NCI-H146 treated with DMSO at 0.1 percent for 48 hours (cell line): Measurements from ENCODE around the gene OGDH.
"Not testable (repeated sequence)": the region's sequence is repeated elsewhere in the genome, so short reads cannot be mapped to it uniquely, and the experiment has no call there.

Experiments
- DNase-seq: peaks from one replicate; lab custom pipeline; 2025; ENCODE audit not compliant: unreplicated experiment; lab: John Stamatoyannopoulos, UW

The OGDH gene

DNA sequence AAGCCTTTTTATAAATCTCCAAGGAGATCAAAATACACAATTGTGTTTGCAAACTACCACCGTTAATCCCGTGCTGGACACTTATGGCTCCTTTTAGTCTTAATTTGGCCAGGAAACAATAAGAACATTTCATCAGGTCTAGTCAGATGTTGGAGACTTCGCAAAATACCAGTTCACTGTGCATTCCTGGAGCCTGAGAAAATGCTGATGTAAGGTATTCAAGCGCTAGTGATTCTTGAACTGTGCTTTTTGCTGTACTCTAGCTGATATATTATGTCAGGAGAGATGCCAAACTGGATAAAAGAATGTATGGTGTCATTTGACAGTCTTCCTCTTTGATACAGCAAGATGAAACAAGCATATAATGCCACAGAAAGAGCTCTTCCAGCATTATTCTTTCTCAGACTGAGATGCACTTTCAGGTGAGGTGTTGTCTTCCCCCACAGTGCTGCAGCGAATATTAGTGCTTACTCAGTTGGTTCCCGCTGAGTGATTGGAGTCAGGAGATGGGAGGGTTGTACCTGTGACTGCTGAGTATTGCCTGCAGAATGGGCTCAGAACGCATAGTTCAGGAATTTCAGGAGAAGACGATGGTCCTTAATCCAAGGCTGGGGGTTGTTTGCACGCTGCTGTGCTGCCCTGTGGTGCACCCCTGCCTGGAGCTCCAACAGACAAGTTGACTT is 59.2 kb downstream of the OGDH start:
- no peak for DNase-seq

DNA sequence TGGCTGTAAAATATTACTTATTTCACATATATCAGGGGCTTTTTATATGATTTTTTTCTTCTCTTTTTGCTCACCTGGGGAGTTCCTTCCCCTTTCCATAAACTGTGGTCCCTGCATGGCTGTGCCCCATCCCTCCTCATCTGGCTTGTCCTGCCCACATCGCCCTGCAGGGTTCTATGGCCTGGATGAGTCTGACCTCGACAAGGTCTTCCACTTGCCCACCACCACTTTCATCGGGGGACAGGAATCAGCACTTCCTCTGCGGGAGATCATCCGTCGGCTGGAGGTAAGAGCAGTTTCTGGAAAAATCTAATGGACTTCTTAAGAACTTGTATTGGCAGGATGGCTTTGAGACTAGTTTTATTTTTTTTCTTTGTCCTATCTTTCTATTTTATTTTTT is 60.1 kb downstream of the OGDH start:
- no peak for DNase-seq

DNA sequence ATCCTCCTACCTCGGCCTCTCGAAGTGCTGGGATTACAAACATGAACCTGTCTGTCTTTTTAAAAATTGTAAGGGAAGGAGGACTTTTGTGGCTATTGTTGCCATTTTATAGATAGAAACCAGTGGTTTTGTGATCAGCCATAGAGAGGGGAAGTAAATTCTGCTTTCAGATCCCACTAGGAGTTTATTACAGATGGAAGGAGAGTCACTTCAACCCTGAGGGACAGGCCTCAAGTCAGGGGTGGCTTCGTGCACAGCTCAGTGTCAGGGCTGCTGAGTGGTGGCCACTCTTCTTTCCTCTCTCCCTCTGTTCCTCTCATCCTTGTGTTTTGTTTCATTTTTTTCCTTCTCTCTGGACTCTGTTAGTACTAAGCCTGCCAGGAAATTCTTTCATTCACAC is 60.8 kb downstream of the OGDH start:
- no peak for DNase-seq

DNA sequence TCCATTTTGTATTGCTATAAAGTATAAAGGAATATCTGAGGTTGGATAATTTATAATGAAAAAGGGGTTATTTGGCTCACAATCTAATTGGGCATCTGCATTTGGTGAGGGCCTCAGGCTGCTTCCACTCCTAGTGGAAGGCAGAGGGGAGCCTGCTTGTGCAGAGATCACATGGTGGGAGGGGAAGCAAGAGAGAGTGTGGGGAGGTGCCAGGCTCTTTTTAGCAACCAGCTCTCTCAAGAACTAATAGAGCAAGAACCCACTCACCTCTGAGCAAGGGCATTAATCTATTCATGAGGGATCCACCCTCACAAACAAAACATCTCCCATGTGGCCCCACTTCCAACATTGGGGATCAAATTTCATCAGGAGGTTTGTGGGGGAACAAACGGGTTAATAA is 64.6 kb downstream of the OGDH start:
- no peak for DNase-seq

DNA sequence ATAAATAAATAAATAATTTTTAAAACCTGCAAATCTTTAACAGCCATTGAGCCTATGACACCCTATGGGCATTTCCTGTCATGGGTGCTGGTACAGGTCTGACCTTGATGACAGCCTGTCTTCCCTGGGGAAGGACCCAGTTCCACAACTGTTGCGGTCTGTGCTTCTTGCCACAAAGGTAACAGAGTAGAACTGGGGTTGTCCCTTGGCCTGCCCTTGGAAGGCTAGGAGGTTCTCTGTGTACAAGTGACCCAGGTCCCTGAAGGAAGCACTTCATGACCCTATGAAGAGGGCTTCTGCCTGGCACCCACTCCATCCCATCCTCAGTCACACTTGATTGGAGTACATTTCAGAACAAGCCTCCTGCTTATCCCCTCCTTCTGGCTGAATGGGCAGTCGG is 66.9 kb downstream of the OGDH start:
- DNase-seq, result no peak

DNA sequence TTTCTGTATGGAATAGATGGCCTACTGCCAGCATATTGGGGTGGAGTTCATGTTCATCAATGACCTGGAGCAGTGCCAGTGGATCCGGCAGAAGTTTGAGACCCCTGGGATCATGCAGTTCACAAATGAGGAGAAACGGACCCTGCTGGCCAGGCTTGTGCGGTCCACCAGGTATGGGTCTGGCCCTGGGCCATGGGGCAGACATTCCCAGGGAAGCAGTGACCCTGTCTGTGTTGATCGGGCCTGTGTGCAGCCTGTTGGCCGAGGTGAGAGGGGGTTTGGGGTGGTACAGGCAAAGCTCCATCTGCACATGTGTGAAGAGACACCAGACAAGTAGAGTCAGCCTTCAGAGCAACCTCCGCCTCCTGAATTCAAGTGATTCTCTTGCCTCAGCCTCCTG is 67.3 kb downstream of the OGDH start:
- DNase-seq, result no peak

DNA sequence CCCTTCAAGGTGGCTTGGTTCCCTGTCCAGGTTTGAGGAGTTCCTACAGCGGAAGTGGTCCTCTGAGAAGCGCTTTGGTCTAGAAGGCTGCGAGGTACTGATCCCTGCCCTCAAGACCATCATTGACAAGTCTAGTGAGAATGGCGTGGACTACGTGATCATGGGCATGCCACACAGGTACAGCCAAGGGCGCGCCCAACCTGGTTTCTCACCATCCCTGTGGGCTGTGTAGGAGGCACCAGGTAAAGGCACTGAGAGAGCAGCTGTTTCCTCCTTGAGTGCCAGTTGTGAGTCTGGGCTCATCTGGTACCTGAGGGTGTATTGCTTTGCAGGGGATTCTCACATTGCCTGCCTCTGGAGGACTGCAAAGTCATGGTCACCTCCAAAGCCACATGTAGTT is 68.0 kb downstream of the OGDH start:
- no peak for DNase-seq

DNA sequence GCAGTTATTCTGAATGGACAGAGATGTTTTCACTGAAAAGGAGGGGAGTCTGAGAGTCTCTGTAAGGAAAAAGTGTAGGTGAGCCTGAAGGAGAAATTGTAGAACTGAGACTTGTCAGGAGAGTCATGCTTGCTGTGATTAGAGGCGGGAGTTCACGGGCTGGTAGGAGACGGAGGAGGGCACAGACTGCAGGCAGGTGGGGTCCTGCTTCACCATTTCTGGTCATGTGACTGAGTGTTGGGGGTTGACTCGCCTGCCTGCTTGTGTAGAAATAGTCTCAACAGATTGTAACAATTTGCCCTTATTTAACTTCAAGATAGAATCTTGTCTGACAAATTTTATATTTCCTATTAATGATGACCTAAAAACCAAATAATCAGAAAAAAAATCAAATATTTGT is 70.3 kb downstream of the OGDH start:
- no peak for DNase-seq

DNA sequence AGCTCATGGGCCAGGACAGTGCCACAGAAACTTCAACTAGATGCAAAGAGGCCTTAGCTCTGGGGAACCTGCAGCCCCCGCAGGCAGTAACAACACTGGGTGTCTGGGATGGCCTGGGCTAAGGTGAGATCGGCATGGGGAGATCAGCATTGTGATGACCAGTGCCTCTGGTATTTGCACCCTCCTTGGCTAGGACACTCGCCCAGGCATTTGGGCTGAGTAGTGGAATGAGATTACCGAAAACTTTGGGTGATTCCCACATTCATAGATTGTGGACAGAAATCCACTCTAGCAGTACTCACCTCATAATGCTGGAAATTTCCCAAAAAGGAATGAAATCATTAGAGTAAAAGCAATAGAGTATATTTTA is 71.7 kb downstream of the OGDH start:
- no peak for DNase-seq

DNA sequence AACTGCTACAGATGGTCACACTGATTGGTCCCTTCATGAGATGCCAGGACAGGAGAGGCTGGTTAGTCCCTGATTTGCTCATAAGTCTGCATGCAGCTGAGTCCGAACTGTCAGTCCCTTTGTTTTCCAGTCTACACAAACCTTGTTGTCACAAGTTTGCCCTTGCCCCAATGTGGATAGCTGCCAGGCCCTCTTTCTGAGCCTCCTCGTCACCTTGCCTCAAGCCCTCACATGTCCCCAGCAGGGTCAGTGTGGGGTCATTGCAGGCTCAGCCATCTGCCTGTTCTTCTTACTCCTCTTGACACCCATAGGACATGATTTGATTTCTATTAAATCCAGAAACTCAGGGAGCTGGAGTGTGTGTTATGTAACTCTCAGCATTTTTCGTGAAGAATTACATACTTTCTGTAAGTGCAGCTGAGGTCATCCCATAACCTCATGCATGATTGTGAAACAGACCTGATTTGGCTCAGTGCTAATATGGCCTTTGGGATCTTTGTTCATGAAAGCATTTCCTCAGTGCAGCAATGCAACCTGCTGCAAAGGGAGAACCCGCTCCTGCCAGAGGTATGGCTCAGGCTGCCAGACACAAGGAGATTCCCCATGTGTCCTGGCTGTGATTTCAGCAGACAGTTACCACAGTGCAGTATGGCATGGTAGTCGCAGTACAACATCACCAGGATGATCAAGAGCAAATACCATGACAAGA is 72.2 kb downstream of the OGDH start:
- no peak for DNase-seq

DNA sequence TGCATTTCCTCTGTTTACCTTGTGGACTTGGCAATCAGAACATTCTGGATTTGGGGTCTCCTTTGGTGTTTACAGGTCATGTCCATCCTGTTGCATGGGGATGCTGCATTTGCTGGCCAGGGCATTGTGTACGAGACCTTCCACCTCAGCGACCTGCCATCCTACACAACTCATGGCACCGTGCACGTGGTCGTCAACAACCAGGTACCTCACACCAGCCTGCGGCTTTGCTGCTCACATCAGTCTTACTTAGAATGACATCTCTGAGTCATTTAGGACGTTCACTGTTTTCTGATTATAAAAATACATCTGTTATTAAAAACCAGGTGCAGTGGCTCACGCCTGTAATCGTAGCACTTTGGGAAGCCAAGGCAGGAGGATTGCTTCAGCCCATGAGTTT is 75.2 kb downstream of the OGDH start:
- DNase-seq, result no peak

DNA sequence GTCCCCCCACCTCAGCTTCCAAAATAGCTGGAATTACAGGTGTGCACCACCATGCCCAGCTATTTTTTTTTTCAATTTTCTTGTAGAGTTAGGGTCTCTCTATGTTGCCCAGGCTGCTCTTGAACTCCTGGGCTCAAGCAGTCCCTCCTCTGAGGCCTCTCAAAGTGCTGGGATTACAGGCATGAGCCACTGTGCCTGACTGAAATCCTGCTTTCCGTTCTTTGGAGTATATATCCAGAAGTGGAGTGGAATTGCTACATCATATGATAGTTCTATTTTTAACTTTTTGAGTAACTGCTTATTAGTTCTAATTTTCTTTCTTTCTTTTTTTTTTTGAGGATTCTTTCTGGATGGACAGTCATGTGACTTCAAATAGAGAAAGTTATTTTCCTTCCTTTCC is 79.3 kb downstream of the OGDH start:
- no peak for DNase-seq

DNA sequence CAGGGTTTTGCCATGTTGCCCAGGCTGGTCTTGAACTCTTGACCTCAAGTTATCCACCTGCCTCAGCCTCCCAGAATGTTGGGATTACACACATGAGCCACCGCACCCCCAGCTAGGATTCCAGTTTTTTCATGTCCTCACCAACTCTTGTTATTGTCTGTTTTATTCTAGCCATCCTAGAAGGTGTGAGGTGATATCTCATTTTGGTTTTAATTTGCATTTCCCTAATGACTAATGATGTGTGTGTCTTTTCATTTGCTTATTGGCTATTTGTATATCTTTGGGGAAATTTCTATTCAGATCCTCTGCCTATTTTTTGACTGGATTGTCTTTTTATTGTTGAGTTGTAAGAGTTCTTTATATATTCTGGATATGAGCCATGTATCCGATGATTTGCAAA is 83.0 kb downstream of the OGDH start:
- no peak for DNase-seq

DNA sequence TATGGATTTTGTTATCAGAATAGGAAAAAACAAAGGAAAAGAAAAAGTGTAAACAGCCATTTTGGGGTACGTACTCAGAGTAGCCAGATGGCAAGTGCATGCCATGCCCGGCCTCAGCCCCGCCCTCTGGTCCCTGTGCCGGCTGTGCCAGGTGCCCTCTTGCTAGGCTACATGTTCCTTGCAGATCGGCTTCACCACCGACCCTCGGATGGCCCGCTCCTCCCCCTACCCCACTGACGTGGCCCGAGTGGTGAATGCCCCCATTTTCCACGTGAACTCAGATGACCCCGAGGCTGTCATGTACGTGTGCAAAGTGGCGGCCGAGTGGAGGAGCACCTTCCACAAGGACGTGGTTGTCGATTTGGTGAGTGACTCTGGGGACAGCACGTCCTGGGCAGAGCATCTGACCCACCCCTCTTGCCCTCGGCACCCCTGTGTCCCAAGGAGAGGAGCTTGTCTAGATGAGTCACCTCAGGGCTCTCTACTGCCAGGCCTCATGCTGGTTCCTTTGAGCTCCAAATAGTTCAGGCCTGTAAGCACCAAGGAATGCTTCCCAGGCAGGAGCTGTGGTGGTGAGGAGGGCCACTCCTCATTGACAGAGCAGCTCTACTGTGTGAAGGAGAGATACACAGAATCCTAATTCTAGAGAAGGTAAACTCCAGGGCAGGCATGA is 87.3 kb downstream of the OGDH start:
- DNase-seq, result no peak

DNA sequence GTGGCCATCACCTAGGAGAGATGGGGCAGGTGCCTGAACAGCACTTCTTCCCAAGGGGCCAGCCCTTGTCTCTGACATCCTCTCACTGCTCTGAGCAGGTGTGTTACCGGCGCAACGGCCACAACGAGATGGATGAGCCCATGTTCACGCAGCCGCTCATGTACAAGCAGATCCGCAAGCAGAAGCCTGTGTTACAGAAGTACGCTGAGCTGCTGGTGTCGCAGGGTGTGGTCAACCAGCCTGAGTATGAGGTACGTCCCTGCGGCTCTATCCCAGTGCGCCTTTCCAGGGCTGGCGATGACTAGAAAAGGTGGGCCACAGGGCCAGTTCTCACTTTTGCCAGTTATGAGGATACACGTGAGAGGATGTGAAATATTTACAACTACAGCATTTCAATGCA is 87.9 kb downstream of the OGDH start:
- no peak for DNase-seq

DNA sequence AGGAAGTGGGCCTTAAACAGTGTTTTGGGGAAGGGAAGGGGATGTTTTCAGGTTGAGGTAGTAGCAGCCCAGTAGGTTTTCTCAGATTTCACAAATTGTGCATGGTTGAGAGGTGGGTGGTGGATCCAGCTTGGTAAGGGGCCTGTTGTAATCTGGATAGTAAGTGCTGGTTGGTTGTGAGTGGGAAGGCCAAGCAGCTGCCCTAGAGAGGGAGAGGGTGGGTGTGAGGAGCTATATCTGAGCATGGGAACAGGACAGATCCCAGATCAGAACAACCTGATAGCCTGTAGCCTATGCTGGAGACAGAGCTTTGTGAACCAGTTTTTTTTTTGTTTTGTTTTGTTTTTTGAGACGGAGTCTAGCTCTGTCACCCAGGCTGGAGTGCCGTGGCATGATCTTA is 88.3 kb downstream of the OGDH start:
- DNase-seq, result no peak

DNA sequence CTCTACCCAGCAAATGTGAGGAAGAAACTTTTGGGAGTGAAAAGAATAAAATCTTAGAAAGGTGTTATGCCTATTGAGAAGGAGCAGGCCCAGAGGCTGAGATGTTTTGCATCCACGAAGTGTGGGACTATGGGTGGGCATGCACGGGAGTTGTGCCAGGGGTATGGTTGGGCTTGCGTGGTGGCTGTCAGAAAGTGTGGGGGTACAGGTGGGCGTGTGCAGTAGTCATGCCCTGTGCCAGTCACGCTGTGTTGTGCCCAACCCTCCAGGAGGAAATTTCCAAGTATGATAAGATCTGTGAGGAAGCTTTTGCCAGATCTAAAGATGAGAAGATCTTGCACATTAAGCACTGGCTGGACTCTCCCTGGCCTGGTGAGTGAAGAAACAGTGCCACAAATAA is 89.3 kb downstream of the OGDH start:
- no peak for DNase-seq

DNA sequence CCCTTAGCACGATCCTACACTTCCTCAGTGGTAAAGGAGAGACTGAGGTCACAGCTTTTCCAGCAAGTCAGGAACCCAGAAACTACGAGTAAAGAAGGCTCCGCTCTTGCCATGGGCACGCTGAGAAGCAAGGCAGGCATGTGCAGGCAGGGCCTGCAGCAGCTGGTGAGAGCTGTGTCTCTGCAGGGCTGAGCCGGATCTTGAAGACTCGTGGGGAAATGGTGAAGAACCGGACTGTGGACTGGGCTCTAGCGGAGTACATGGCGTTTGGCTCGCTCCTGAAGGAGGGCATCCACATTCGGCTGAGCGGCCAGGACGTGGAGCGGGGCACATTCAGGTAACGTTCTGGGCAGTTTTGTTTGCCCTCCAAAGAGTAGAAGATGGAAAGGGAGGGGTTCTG is 90.3 kb downstream of the OGDH start:
- DNase-seq, result no peak

DNA sequence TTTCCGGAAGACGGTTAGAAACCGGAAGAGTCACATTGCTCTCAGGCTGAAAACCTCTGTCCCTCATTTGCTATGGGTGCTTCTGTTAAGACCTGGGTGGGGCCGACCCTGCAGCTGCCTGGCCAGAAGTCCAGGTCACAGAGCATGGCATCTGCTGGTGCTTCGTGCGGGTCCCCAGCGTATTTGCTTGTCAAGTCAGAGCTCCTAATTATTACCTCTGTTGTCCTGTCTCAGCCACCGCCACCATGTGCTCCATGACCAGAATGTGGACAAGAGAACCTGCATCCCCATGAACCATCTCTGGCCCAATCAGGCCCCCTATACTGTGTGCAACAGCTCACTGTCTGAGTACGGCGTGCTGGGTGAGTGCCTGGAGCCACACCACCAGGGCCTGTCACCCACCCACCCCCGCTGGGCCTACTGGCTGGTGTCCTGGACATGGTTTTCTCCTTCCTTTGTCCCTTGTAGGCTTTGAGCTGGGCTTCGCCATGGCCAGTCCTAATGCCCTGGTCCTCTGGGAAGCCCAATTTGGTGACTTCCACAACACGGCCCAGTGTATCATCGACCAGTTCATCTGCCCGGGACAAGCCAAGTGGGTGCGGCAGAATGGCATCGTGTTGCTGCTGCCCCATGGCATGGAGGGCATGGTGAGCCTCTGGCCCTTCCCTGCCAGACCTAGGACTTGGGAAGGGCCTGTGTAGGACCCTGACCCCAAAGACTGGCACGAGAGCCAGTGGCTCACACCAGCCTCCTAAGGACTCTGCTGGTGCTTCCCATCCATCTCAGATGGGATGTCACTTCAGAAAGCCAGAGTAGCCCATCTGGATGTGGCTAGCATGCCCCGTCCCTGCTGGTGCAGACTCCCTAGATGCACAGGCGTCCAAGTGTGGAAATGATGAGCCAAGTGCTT is 91.0 kb downstream of the OGDH start:
- no peak for DNase-seq

DNA sequence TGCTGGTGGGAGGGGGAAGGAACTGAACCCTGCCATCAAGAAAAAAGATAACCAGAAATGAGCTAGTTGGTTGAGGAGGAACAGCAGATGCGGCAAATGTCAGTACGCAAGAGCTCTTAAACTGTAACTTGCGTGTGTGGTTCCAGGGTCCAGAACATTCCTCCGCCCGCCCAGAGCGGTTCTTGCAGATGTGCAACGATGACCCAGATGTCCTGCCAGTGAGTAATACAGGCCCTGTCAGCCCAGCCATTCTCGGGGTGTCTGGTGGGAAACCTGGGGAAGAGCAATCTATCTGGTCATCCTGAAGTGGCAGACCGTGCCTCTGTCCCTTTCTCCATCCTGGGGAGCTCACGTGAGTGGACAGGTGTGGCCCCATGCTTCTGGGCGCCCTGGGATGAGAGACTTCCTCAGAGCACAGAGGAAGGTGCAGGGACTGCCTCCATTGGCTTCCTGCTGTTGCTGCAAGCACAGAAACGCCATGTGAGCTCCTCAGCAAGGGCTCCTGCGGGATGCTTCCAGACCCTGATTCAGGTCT is 91.7 kb downstream of the OGDH start:
- no peak for DNase-seq

DNA sequence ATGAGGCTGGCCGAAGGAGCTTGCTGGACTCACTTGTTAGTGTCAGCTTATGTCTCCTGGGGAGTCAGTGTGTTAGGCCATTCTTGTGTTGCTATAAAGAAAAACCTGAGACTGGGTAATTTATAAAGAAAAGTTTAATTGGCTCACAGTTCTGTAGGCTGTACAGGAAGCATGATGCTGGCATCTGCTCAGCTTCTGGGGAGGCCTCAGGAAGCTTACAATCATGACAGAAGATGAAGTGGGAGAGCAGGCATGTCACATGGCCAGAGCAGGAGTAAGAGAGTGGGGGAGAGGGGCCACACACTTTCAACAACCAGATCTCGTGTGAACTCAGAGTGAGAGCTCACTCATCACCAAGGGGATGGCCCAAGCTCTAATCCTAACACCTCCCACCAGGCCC is 93.2 kb downstream of the OGDH start:
- DNase-seq, result not testable (repeated sequence)
